Smooth muscle cell (in vitro differentiated cells): Measurements from ENCODE around the gene DARS1. TPM values are rescaled to one million over a fixed set of nuclear protein-coding genes. Genes with fewer than 3 reads are reported as not detected.

Experiments used
- DNase-seq: peaks from one replicate; lab custom pipeline; 2025; ENCODE audit not compliant: unreplicated experiment; lab: John Stamatoyannopoulos, UW
- H2AFZ ChIP-seq: fragments of 200-600 bp; sonication (generic); 2 replicates; pipeline ENCODE4 v1.6.0; 2016; ENCODE audit warnings: antibody characterized with exemption, low read depth, mild to moderate bottlenecking
- H3F3A ChIP-seq: fragments of 200-600 bp; sonication (generic); 2 replicates; pipeline ENCODE4 v1.6.0; 2017; ENCODE audit warnings: antibody characterized with exemption, low read depth
- H3K27ac ChIP-seq: fragments of 200-600 bp; sonication (generic); 2 replicates; pipeline ENCODE4 v1.5.1; 2016; ENCODE audit warnings: low read depth, mild to moderate bottlenecking
- H3K27me3 ChIP-seq: fragments of 200-600 bp; sonication (generic); 2 replicates; pipeline ENCODE4 v1.6.1; 2016; ENCODE audit warnings: low read depth, mild to moderate bottlenecking
- H3K36me3 ChIP-seq: fragments of 200-600 bp; sonication (generic); 2 replicates; pipeline ENCODE4 v1.5.1; 2016; ENCODE audit warnings: low read depth
- H3K4me1 ChIP-seq: fragments of 200-600 bp; sonication (generic); 2 replicates; pipeline ENCODE4 v1.5.1; 2016; ENCODE audit warnings: low read depth
- H3K4me2 ChIP-seq: fragments of 200-600 bp; sonication (generic); 2 replicates; pipeline ENCODE4 v1.6.0; 2016; ENCODE audit warnings: mild to moderate bottlenecking
- H3K4me3 ChIP-seq: fragments of 200-600 bp; sonication (generic); 2 replicates; pipeline ENCODE4 v1.5.1; 2016; ENCODE audit warnings: mild to moderate bottlenecking
- H3K79me2 ChIP-seq: fragments of 200-600 bp; sonication (generic); 2 replicates; pipeline ENCODE4 v1.6.0; 2016; ENCODE audit warnings: low read depth, mild to moderate bottlenecking
- H3K9ac ChIP-seq: fragments of 200-600 bp; sonication (generic); 2 replicates; pipeline ENCODE4 v1.6.0; 2016; ENCODE audit warnings: low read depth
- H3K9me3 ChIP-seq: fragments of 200-600 bp; sonication (generic); replicated peaks from 2 replicates; pipeline ENCODE4 v1.5.1; 2016; ENCODE audit warnings: low read depth
- H4K20me1 ChIP-seq: fragments of 200-600 bp; sonication (generic); 2 replicates; pipeline ENCODE4 v1.6.0; 2016; ENCODE audit warnings: low read depth
- WGBS: methylation state at CpG from one replicate; pipeline ENCODE4 v1.1.7; 2016; ENCODE audit warnings: low lambda C conversion rate; 5-methylcytosine and 5-hydroxymethylcytosine counted together
- polyA plus RNA-seq: library from polyadenylated mRNA; unstranded; fragments of >200 nt; fragmentation: Nextera tagmentation; extraction: Ambion mirVana; gene quantifications from 2 replicates; pipeline ENCODE4 v1.2.1, GENCODE V29; 2016
- total RNA-seq: library from RNA; depleted of rRNA; stranded (reverse); fragments of >200 nt; gene quantifications from 2 replicates; pipeline ENCODE4 v1.2.3, GENCODE V29; 2014
- TF ChIP-seq, protein P1 (sequence below): fragments of 200-600 bp; sonication (generic); IDR thresholded peaks from 2 replicates; pipeline ENCODE4 v1.5.1; 2017; ENCODE audit warnings: borderline replicate concordance, mild to moderate bottlenecking, antibody characterized with exemption; ENCODE audit not compliant: insufficient read depth, poor library complexity, severe bottlenecking

DARS1 gene
- total and polyA plus RNA-seq, 2 experiments from 2014 or later = 110 to 121 TPM

DNA sequence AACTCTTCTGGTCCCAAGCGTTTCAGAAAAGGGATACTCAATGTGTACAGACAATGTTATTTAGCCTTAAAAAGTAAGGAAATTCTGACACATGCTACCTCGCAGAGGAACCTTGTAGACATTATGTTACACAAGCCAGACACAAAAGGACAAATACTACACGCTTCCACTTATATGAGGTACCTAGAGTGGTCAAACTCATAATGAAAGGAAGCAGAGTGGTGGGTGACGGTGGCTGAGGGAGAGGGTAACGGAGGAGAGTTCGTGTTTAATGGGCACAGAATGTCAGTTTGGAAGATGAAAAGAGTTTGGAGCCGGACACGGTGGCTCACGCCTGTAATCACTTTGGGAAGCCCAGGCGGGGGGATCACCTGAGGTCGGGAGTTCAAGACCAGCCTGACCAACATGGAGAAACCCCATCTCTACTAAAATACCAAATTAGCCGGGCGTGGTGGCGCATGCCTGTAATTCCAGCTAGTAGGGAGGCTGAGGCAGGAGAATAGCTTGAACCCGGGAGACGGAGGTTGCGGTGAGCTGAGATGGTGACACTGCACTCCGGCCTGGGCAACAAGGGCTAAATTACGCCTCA, 110.6 kb downstream of the DARS1 start:
- peak overlapping the region; percentile 96 for H3K4me2 ChIP-seq
- H4K20me1 ChIP-seq = no peaks in the 10 kb centered on the region
- no peak overlapping the region for H3K27ac ChIP-seq
- H3K27me3 ChIP-seq = no peaks in the 10 kb centered on the region
- no peak overlapping the region for H3K9ac ChIP-seq
- DNase-seq = no peak
- H3F3A ChIP-seq = no peaks in the 10 kb centered on the region
- peak overlapping the region; percentile 86 for H3K4me3 ChIP-seq
- H3K9me3 ChIP-seq = no peaks in the 10 kb centered on the region
- WGBS = 67% methylated on average over 19 of the region's 19 CpGs
- no peaks in the 10 kb centered on the region for H3K36me3 ChIP-seq
- H2AFZ ChIP-seq = no peak overlapping the region
- peaks cover 11% of the 10 kb centered on the region for H3K79me2 ChIP-seq
- TF ChIP-seq, protein P1, sequence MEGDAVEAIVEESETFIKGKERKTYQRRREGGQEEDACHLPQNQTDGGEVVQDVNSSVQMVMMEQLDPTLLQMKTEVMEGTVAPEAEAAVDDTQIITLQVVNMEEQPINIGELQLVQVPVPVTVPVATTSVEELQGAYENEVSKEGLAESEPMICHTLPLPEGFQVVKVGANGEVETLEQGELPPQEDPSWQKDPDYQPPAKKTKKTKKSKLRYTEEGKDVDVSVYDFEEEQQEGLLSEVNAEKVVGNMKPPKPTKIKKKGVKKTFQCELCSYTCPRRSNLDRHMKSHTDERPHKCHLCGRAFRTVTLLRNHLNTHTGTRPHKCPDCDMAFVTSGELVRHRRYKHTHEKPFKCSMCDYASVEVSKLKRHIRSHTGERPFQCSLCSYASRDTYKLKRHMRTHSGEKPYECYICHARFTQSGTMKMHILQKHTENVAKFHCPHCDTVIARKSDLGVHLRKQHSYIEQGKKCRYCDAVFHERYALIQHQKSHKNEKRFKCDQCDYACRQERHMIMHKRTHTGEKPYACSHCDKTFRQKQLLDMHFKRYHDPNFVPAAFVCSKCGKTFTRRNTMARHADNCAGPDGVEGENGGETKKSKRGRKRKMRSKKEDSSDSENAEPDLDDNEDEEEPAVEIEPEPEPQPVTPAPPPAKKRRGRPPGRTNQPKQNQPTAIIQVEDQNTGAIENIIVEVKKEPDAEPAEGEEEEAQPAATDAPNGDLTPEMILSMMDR = no peak
- H3K4me1 ChIP-seq = peaks cover 20% of the 10 kb centered on the region

DNA sequence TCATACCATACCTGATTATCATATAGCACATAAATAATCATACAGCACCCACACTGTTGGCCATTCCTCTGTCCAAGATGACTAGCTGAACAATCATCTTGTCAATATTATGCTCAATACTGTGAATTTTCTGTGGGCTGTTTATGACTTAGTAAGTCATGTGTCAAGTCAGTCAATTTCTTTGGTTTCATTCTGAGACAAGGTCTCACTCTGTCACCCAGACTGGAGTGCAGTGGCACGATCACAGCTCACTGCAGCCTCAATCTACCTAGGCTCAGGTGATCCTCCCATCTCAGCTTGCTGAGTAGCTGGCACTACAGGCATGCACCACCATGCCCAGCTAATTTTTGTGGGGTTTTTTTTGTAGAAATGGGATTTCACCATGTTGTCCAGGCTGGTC, 114.9 kb downstream of the DARS1 start:
- no peaks in the 10 kb centered on the region for H4K20me1 ChIP-seq
- no peak overlapping the region for H2AFZ ChIP-seq
- peaks cover 11% of the 10 kb centered on the region for H3K79me2 ChIP-seq
- no peak overlapping the region for H3K4me3 ChIP-seq
- no peaks in the 10 kb centered on the region for H3K9me3 ChIP-seq
- H3K36me3 ChIP-seq = peaks cover 15% of the 10 kb centered on the region
- TF ChIP-seq, protein P1 = no peak
- no peak overlapping the region for H3K9ac ChIP-seq
- no peaks in the 10 kb centered on the region for H3K27me3 ChIP-seq
- DNase-seq = no peak
- no peak overlapping the region for H3K27ac ChIP-seq
- 100% methylated on average over 1 of the region's 1 CpG for WGBS
- no peaks in the 10 kb centered on the region for H3F3A ChIP-seq
- H3K4me2 ChIP-seq = no peak overlapping the region
- H3K4me1 ChIP-seq = peaks cover 17% of the 10 kb centered on the region

DNA sequence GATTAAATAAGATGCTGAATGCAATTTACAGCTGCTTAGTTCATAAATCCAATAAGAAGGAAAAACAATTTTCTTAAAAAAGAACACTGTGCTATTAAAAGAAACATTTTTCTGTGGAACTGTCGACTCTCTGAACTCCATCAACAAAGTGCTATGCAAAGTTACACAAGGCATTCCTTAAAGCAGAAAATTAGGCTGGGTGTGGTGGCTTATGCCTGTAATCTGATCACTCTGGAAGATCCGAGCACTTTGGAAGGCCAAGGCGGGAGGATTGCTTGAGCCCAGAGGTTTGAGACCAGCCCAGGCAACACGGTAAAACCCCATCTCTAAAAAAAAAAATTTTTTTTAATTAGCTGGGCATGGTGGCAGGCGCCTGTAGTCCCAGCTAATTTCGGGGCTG, 122.2 kb downstream of the DARS1 start:
- H3K36me3 ChIP-seq = peaks cover 8% of the 10 kb centered on the region
- 90% methylated on average over 6 of the region's 6 CpGs for whole genome bisulfite sequencing
- TF ChIP-seq, protein P1 = no peak
- no peaks in the 10 kb centered on the region for H3F3A ChIP-seq
- no peak overlapping the region for H3K27ac ChIP-seq
- no peak overlapping the region for H3K4me3 ChIP-seq
- no peaks in the 10 kb centered on the region for H4K20me1 ChIP-seq
- no peak overlapping the region for H3K4me2 ChIP-seq
- DNase-seq = no peak
- H3K79me2 ChIP-seq = no peaks in the 10 kb centered on the region
- no peak overlapping the region for H3K9ac ChIP-seq
- H2AFZ ChIP-seq = no peak overlapping the region
- H3K4me1 ChIP-seq = no peaks in the 10 kb centered on the region
- no peaks in the 10 kb centered on the region for H3K9me3 ChIP-seq
- no peaks in the 10 kb centered on the region for H3K27me3 ChIP-seq

DNA sequence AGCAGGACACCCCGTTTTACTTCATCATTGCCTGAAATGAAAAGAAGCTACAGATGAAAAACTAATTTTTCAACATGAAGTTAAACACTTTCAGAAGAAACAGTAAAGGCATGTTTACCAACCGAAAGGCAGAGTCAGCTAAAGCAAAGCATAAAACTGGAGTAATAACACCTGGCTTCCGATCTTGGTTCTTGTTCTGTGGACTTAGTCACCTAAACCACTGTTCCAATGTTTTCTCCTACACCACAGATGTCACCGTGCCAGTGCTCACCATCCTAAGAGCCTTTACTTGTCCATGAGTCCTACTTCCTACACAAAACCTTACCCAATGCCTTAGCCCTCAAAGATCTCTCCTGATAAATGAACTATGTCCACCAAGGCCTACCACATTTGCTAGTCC, 122.7 kb downstream of the DARS1 start:
- H3K27me3 ChIP-seq = no peaks in the 10 kb centered on the region
- no peak overlapping the region for H3K4me3 ChIP-seq
- H3K36me3 ChIP-seq = peaks cover 5% of the 10 kb centered on the region
- no peak overlapping the region for H3K27ac ChIP-seq
- H3K9me3 ChIP-seq = no peaks in the 10 kb centered on the region
- H3K9ac ChIP-seq = no peak overlapping the region
- H2AFZ ChIP-seq = no peak overlapping the region
- WGBS = 97% methylated on average over 4 of the region's 4 CpGs
- no peaks in the 10 kb centered on the region for H3K79me2 ChIP-seq
- DNase-seq = no peak
- no peak overlapping the region for H3K4me2 ChIP-seq
- TF ChIP-seq, protein P1 = no peak
- H3K4me1 ChIP-seq = no peaks in the 10 kb centered on the region
- H3F3A ChIP-seq = no peaks in the 10 kb centered on the region
- H4K20me1 ChIP-seq = no peaks in the 10 kb centered on the region
